ENCODE data around the gene OLFML1. TPM values are rescaled to one million over a fixed set of nuclear protein-coding genes. Genes with fewer than 3 reads are reported as not detected.

The OLFML1 gene
- total and polyA plus RNA-seq, 2 of the 8 experiments (the other 6 are each of a cell fraction or from before 2014, with no cell fraction given), result 0.24 TPM; not detected in 1

DNA sequence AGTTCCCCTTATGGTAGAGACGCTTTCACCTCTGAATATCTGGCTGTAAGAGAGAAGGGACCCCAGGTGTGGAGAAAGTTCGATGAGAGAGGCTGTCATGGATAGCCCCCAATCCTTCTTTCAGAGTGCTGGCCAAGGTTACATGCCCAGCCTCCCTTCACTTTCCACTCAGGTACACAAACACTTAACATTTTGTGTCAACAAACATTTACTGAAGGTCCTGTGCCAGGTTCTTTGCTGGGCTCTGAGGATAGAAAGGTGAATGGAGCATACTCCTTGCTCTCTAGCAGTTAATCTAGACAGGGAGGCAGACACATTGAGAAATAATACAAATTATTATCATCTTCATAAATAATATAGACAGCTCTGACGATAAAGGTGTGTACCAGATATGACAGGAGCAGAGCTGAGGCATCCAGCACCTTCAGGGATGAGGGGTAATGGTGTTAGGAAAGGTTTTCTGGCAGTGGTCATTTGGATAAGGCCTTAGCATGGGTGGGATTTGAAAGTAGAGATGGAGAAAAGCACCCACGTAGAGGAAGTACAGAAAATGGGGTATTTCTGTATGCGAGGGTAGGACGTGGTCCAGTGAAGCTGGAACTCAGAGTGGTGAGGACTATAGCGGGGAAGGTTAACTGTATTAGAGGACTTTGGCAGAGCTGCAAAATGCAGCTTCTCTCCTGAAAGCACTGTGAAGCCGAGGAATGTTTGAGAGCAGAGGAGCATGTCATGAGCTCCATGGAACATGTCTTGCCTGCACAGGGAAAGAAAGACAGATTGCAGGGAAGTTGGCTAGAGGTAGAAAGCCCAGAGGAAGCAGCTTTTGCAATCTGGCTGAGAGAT, 48.1 kb downstream of the OLFML1 start:
- DNase-seq (ENCODE audit: low read depth in 1 of 2, low spot score in 2 of 2) (no peak), FAIRE-seq (no peak)
- Histone ChIP-seq H3K4ac (replicated peaks; ENCODE audit: insufficient read length, low read depth, low read length) (no peak overlapping the region), H2BK12ac (ENCODE audit: low read depth, low read length) (no peak overlapping the region), H4K20me1 (replicated peaks in 1 of 2; ENCODE audit: control insufficient read depth in 1 of 2, insufficient read depth in 2 of 2, low read length in 2 of 2) (no peaks in the 10 kb centered on the region), H2AK5ac (ENCODE audit: low read depth, low read length) (no peak overlapping the region), H3K4me3 (ENCODE audit: extremely low read depth in 1 of 4, insufficient read depth in 2 of 4, low read depth in 3 of 4, low read length in 4 of 4) (no peak overlapping the region), H3K23me2 (ENCODE audit: low read depth, low read length) (no peaks in the 10 kb centered on the region), H3K56ac (replicated peaks; ENCODE audit: insufficient read length, low read depth, low read length) (no peak overlapping the region), H2BK20ac (ENCODE audit: low read length) (no peak overlapping the region), H2BK5ac (ENCODE audit: low read depth, low read length) (no peak overlapping the region), H3K18ac (ENCODE audit: extremely low read depth, low read length) (no peak overlapping the region), H3K4me2 (ENCODE audit: insufficient read depth in 1 of 2, low read depth in 2 of 2, low read length in 2 of 2) (no peak overlapping the region), H3K79me1 (ENCODE audit: low read depth, low read length) (no peaks in the 10 kb centered on the region), H4K8ac (ENCODE audit: extremely low read depth, insufficient read depth, low read length) (no peak overlapping the region), H3K79me2 (ENCODE audit: control insufficient read depth in 1 of 2, insufficient read depth in 2 of 2, low read length in 2 of 2) (no peaks in the 10 kb centered on the region), H4K5ac (ENCODE audit: insufficient read length, low read depth, low read length) (no peak overlapping the region), H3K27me3 (replicated peaks in 1 of 4; ENCODE audit: control insufficient read depth in 3 of 4, extremely low read depth in 1 of 4, insufficient read depth in 3 of 4, low read length in 3 of 4) (no peaks in the 10 kb centered on the region), H3K36me3 (ENCODE audit: control insufficient read depth in 2 of 4, insufficient read depth in 4 of 4, low read length in 3 of 4) (no peaks in the 10 kb centered on the region), H4K91ac (replicated peaks; ENCODE audit: insufficient read length, low read length) (no peak overlapping the region), H3K14ac (ENCODE audit: insufficient read length) (no peak overlapping the region), H3K27ac (ENCODE audit: low read depth, low read length) (no peak overlapping the region), H3K9me3 (ENCODE audit: insufficient read depth in 2 of 2, low read depth in 1 of 2, low read length in 1 of 2) (no peaks in the 10 kb centered on the region), H3K9ac (replicated peaks in 1 of 4; ENCODE audit: extremely low read depth in 1 of 4, low read depth in 3 of 4, low read length in 3 of 4) (no peak overlapping the region), H3K4me1 (replicated peaks in 1 of 4; ENCODE audit: control insufficient read depth in 3 of 4, insufficient read depth in 4 of 4, low read length in 3 of 4) (no peaks in the 10 kb centered on the region; a peak in 2 of 7 replicates), H2BK15ac (ENCODE audit: low read length) (no peak overlapping the region), H3K23ac (ENCODE audit: insufficient read length) (no peak overlapping the region), H2BK120ac (replicated peaks; ENCODE audit: low read depth, low read length) (no peak overlapping the region), H2AFZ (ENCODE audit: low read length) (no peak overlapping the region)
- POLR2A ChIA-PET (ENCODE audit: partially characterized antibody), result no interaction called here
- CTCF ChIA-PET (ENCODE audit: partially characterized antibody), result interaction anchor here (0.6 to 2.7 kb wide), 11 partner anchors 15 to 263 kb away, joined by 3 to 34 read pairs (median 4); partner anchors contain the start of gene OR5P2
- TF ChIP-seq EP300 (IDR thresholded peaks at IDR 0.05; ENCODE audit: borderline replicate concordance in 1 of 2, low read depth in 2 of 2, low read length in 2 of 2), result no peak
- no peak for TF ChIP-seq KDM5A (IDR thresholded peaks at IDR 0.05; ENCODE audit: low read length)
- no peak for TF ChIP-seq CEBPB (IDR thresholded peaks at IDR 0.05; ENCODE audit: low read depth, low read length)
- no peak for TF ChIP-seq MAFK (IDR thresholded peaks at IDR 0.05; ENCODE audit: low read depth, low read length)
- TF ChIP-seq SUZ12 (IDR thresholded peaks at IDR 0.05; ENCODE audit: low read length), result no peak
- no peak for TF ChIP-seq CBX8 (IDR thresholded peaks at IDR 0.05; ENCODE audit: borderline replicate concordance, low read depth, low read length)
- no peak for TF ChIP-seq NANOG (IDR thresholded peaks at IDR 0.05; ENCODE audit: insufficient read depth, low read depth, low read length, poor library complexity, severe bottlenecking)
- no peak for TF ChIP-seq RAD21 (IDR thresholded peaks at IDR 0.05 in 1 of 2, conservative IDR thresholded peaks at IDR 0.05 in 1 of 2; ENCODE audit: low read depth in 2 of 2, low read length in 2 of 2)
- TF ChIP-seq, protein P1, sequence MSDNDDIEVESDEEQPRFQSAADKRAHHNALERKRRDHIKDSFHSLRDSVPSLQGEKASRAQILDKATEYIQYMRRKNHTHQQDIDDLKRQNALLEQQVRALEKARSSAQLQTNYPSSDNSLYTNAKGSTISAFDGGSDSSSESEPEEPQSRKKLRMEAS (IDR thresholded peaks at IDR 0.05), result no peak
- WGBS, 2 experiments (ENCODE audit: extremely low coverage in 1 of 2, insufficient coverage in 1 of 2, insufficient read length in 1 of 2, insufficient replicate concordance in 2 of 2, low coverage in 1 of 2, low lambda C conversion rate in 2 of 2, missing lambda C conversion rate in 1 of 2), result 88% methylated on average over 8 of the region's 8 CpGs; no CpG with 5 or more reads in 1 of the 2 experiments
